IMR-90 (cell line): Measurements from ENCODE around the gene KCNJ3. TPM values are rescaled to one million over a fixed set of nuclear protein-coding genes. Genes with fewer than 3 reads are reported as not detected.

Experiments
- ATAC-seq: fragments of 200-7000 bp; cut with Tn5 transposase; 2 replicates; pipeline ENCODE4 v1.9.1; 2020; ENCODE audit warnings: low read depth, mild to moderate bottlenecking, moderate library complexity
- BruUV-seq: library from RNA; stranded (reverse); fragments of 400-500 nt; replicated peaks from 2 replicates; lab custom pipeline; 2021; lab: Mats Ljungman, UMichigan
- CTCF ChIA-PET: fragments of 300-600 bp; formaldehyde crosslinking; extraction: SDS; loops from one replicate; lab custom pipeline; 2021; ENCODE audit warnings: antibody characterized with exemption; lab: Yijun Ruan, JAX
- POLR2A ChIA-PET: fragments of 300-600 bp; sonication (Branson Sonifier 250); formaldehyde crosslinking; loops from one replicate; lab custom pipeline; 2022; ENCODE audit warnings: antibody characterized with exemption; ENCODE audit not compliant: unreplicated experiment; lab: Charles Lee
- DNase-seq: peaks from one replicate; pipeline ENCODE4 v3.0.0; 2013
- H2AFZ ChIP-seq: replicated peaks from 2 replicates; pipeline ENCODE3; 2013; ENCODE audit warnings: low read length, mild to moderate bottlenecking; ENCODE audit not compliant: poor library complexity
- H2AK5ac ChIP-seq: 2 replicates; pipeline ENCODE4 v1.6.1; 2013; ENCODE audit warnings: low read depth, low read length, inconsistent platforms
- H2AK9ac ChIP-seq: replicated peaks from 2 replicates; pipeline ENCODE3; 2013; ENCODE audit warnings: mild to moderate bottlenecking, low read depth, low read length, moderate library complexity; ENCODE audit not compliant: poor library complexity
- H2BK120ac ChIP-seq: 2 replicates; pipeline ENCODE4 v1.6.1; 2013; ENCODE audit warnings: low read depth, low read length, inconsistent platforms
- H2BK15ac ChIP-seq: 3 replicates; pipeline ENCODE4 v1.6.1; 2013; ENCODE audit warnings: low read depth, low read length, inconsistent platforms
- H2BK20ac ChIP-seq: 2 replicates; pipeline ENCODE4 v1.6.1; 2013; ENCODE audit warnings: low read depth, mild to moderate bottlenecking, inconsistent platforms, low read length, moderate library complexity
- H2BK5ac ChIP-seq: 2 replicates; pipeline ENCODE4 v1.6.1; 2013; ENCODE audit warnings: mild to moderate bottlenecking, low read depth, low read length, inconsistent platforms; ENCODE audit not compliant: poor library complexity, severe bottlenecking
- H3K14ac ChIP-seq: replicated peaks from 2 replicates; pipeline ENCODE4 v1.6.1; 2013; ENCODE audit warnings: low read depth, low read length, inconsistent platforms
- H3K18ac ChIP-seq: 2 replicates; pipeline ENCODE4 v1.6.1; 2013; ENCODE audit warnings: low read depth, low read length, control low read depth
- H3K23ac ChIP-seq: 2 replicates; pipeline ENCODE4 v1.6.1; 2013; ENCODE audit warnings: low read depth, low read length, inconsistent platforms
- H3K27ac ChIP-seq: 2 replicates; pipeline ENCODE4 v1.5.1; 2013; ENCODE audit warnings: mild to moderate bottlenecking, control low read depth, low read length; ENCODE audit not compliant: insufficient read depth
- H3K27me3 ChIP-seq: 2 replicates; pipeline ENCODE4 v1.6.1; 2013; ENCODE audit warnings: low read length; ENCODE audit not compliant: control insufficient read depth, insufficient read depth
- H3K36me3 ChIP-seq: 2 replicates; pipeline ENCODE4 v1.6.1; 2013; ENCODE audit warnings: low read length, mixed read lengths; ENCODE audit not compliant: control insufficient read depth, insufficient read depth
- H3K4ac ChIP-seq: 2 replicates; pipeline ENCODE4 v1.6.1; 2013; ENCODE audit warnings: low read depth, low read length, inconsistent platforms
- H3K4me1 ChIP-seq: 2 replicates; pipeline ENCODE4 v1.6.1; 2013; ENCODE audit warnings: low read length, mixed read lengths; ENCODE audit not compliant: control insufficient read depth, insufficient read depth
- H3K4me2 ChIP-seq: 2 replicates; pipeline ENCODE4 v1.6.1; 2013; ENCODE audit warnings: low read depth, mild to moderate bottlenecking, control low read depth, low read length, moderate library complexity
- H3K4me3 ChIP-seq: 2 replicates; pipeline ENCODE4 v1.5.1; 2013; ENCODE audit warnings: low read depth, mild to moderate bottlenecking, control low read depth, low read length, moderate library complexity; ENCODE audit not compliant: insufficient read depth
- H3K56ac ChIP-seq: 2 replicates; pipeline ENCODE4 v1.6.1; 2013; ENCODE audit warnings: low read length, inconsistent platforms; ENCODE audit not compliant: insufficient read depth; ENCODE audit errors: extremely low read depth
- H3K79me1 ChIP-seq, 2 experiments: 2 replicates each; pipeline ENCODE4 v1.6.1; 2013; ENCODE audit warnings: low read length in 2 of 2, inconsistent platforms in 1 of 2, low read depth in 1 of 2
- H3K9ac ChIP-seq: 2 replicates; pipeline ENCODE4 v1.6.1; 2013; ENCODE audit warnings: low read depth, low read length, control low read depth
- H3K9me1 ChIP-seq: 2 replicates; pipeline ENCODE4 v1.6.1; 2013; ENCODE audit warnings: low read length, inconsistent platforms; ENCODE audit not compliant: insufficient read depth
- H3K9me3 ChIP-seq: 2 replicates; pipeline ENCODE4 v1.6.1; 2013; ENCODE audit warnings: low read length; ENCODE audit not compliant: control insufficient read depth, insufficient read depth
- H4K20me1 ChIP-seq: 2 replicates; pipeline ENCODE4 v1.6.1; 2013; ENCODE audit warnings: low read length, inconsistent platforms; ENCODE audit not compliant: insufficient read depth
- H4K5ac ChIP-seq: 2 replicates; pipeline ENCODE4 v1.6.1; 2013; ENCODE audit warnings: mild to moderate bottlenecking, low read depth, low read length, control low read depth
- H4K8ac ChIP-seq, 2 experiments: 2 replicates each; pipeline ENCODE4 v1.6.1; 2013; ENCODE audit warnings: low read depth in 2 of 2, low read length in 2 of 2, control low read depth in 1 of 2, inconsistent platforms in 1 of 2
- H4K91ac ChIP-seq: 2 replicates; pipeline ENCODE4 v1.6.1; 2013; ENCODE audit warnings: low read depth, low read length, inconsistent platforms; ENCODE audit not compliant: insufficient read depth
- BHLHE40 ChIP-seq: fragments of 150-350 bp; IDR thresholded peaks from 2 replicates; pipeline ENCODE4 v1.6.1; 2016; ENCODE audit warnings: mild to moderate bottlenecking, low read depth, low read length
- CEBPB ChIP-seq: IDR thresholded peaks from 2 replicates; pipeline ENCODE4 v1.6.1; 2012; ENCODE audit warnings: low read depth, low read length, improper control_type of control experiment
- MAFK ChIP-seq: IDR thresholded peaks from 2 replicates; pipeline ENCODE4 v1.6.1; 2012; ENCODE audit warnings: low read depth, low read length, improper control_type of control experiment
- NFE2L2 ChIP-seq: fragments of 150-350 bp; IDR thresholded peaks from 2 replicates; pipeline ENCODE4 v1.6.1; 2016; ENCODE audit warnings: low read depth, mild to moderate bottlenecking, low read length
- RFX5 ChIP-seq: IDR thresholded peaks from 2 replicates; pipeline ENCODE4 v1.8.0; 2012; ENCODE audit warnings: low read depth, mild to moderate bottlenecking, low read length, moderate library complexity
- USF2 ChIP-seq: fragments of 150-350 bp; IDR thresholded peaks from 2 replicates; pipeline ENCODE4 v1.6.1; 2017; ENCODE audit warnings: mild to moderate bottlenecking, antibody characterized with exemption, low read length, low read depth
- WGBS, 2 experiments: methylation state at CpG; one replicate each; pipeline versions ENCODE4 v1.1.5 to v1.1.7; 2013; ENCODE audit warnings: missing lambda C conversion rate in 2 of 2; ENCODE audit not compliant: insufficient read length in 1 of 2; ENCODE audit errors: extremely low coverage in 2 of 2; 5-methylcytosine and 5-hydroxymethylcytosine counted together
- dilution Hi-C: fragments of 300-500 bp; cut with HindIII; formaldehyde crosslinking; loops from one replicate; pipeline ENCODE4 v1.14.3; 2018; ENCODE audit warnings: low sequenced_read_pairs; ENCODE audit not compliant: unreplicated experiment
- in situ Hi-C: fragments of 300-500 bp; cut with MboI; formaldehyde crosslinking; loops from 3 replicates; pipeline ENCODE4 v1.14.3; 2019; ENCODE audit warnings: low sequenced_read_pairs, inconsistent platforms, mixed read lengths
- intact Hi-C: fragments of 100-400 bp; cut with micrococcal nuclease; formaldehyde crosslinking; loops from 2 replicates; pipeline ENCODE4 v1.10.0; 2022
- polyA plus RNA-seq, 3 experiments: library from polyadenylated mRNA; depleted of rRNA; stranded (reverse); fragments of >200 nt; gene quantifications; 2 replicates each; pipeline ENCODE4 v1.2.3, GENCODE V29; 2012; ENCODE audit warnings: low replicate concordance in 1 of 3
- total RNA-seq: library from RNA; depleted of rRNA; stranded (reverse); fragments of >200 nt; gene quantifications from 2 replicates; pipeline ENCODE4 v1.2.3, GENCODE V29; 2012

KCNJ3 gene
- total and polyA plus RNA-seq, 2 of the 4 experiments (the other 2 are of a cell fraction), result not detected

GRCh38 chr2:154771664-154772284, 73.3 kb downstream of the KCNJ3 start:
- Histone ChIP-seq H2BK20ac (no peak overlapping the region), H3K14ac (no peak overlapping the region), H2BK15ac (no peak overlapping the region), H3K27ac (no peak overlapping the region), H3K4me3 (no peak overlapping the region), H3K18ac (no peak overlapping the region), H4K20me1 (no peaks in the 10 kb centered on the region), H3K4me1 (no peaks in the 10 kb centered on the region), H3K9me1 (no peaks in the 10 kb centered on the region), H3K4me2 (no peak overlapping the region), H3K79me1 (no peaks in the 10 kb centered on the region), H2BK5ac (no peak overlapping the region), H2AK5ac (no peak overlapping the region), H3K56ac (no peak overlapping the region), H2AFZ (no peak overlapping the region), H3K23ac (no peak overlapping the region), H3K36me3 (no peaks in the 10 kb centered on the region), H4K8ac (no peak overlapping the region), H3K9me3 (peaks cover 5% of the 10 kb centered on the region; the same call in 1 of the 2 replicates), H2BK120ac (no peak overlapping the region), H3K27me3 (no peaks in the 10 kb centered on the region), H2AK9ac (no peak overlapping the region), H3K4ac (no peak overlapping the region), H3K9ac (no peak overlapping the region), H4K91ac (no peak overlapping the region), H4K5ac (no peak overlapping the region)
- no CpG with 5 or more reads among the region's 4 CpGs for WGBS, 2 experiments
- intact Hi-C loops (no loop called here), dilution Hi-C loops (no loop called here), in situ Hi-C loops (no loop called here)
- ChIA-PET POLR2A (no interaction called here), CTCF (interaction anchor here (0.8 kb wide), 1 partner anchor 56 kb away, joined by 3 read pairs; no protein-coding TSS in a partner anchor)
- no TSS peak for BruUV-seq
- ATAC-seq (no peak), DNase-seq (no peak)
- TF ChIP-seq USF2 (no peak), MAFK (no peak), NFE2L2 (no peak), BHLHE40 (no peak), RFX5 (no peak), CEBPB (no peak)
